HepG2 (cell line): ENCODE data around the gene TANC2. TPM values are rescaled to one million over a fixed set of nuclear protein-coding genes. Genes with fewer than 3 reads are reported as not detected.

ENCODE experiments used
- ATAC-seq: fragments of 200-7000 bp; cut with Tn5 transposase; 3 replicates; pipeline ENCODE4 v1.9.1; 2020; ENCODE audit warnings: mild to moderate bottlenecking, moderate library complexity
- BruUV-seq: library from RNA; stranded (reverse); fragments of 400-500 nt; replicated peaks from 2 replicates; lab custom pipeline; 2021; lab: Mats Ljungman, UMichigan
- CTCF ChIA-PET: fragments of 300-600 bp; formaldehyde crosslinking; extraction: SDS; loops from one replicate; lab custom pipeline; 2021; ENCODE audit warnings: low total read pairs, inconsistent platforms, low intra/inter-chr PET ratio; lab: Yijun Ruan, JAX
- POLR2A ChIA-PET: fragments of 350-600 bp; sonication (Branson Sonifier 250); formaldehyde crosslinking; loops from one replicate; lab custom pipeline; 2020; ENCODE audit warnings: antibody characterized with exemption, inconsistent platforms; lab: Yijun Ruan, JAX
- DNase-seq: peaks from one replicate; pipeline ENCODE4 v3.0.0-alpha.2; 2015; ENCODE audit warnings: low spot score
- FAIRE-seq: peaks from 3 replicates; lab custom pipeline; 2011; peaks lifted over from hg19 to GRCh38; lab: Jason Lieb, UNC
- H2AFZ ChIP-seq: one replicate; pipeline ENCODE4 v1.6.1; 2011; ENCODE audit warnings: low read length, inconsistent platforms
- H3K27ac ChIP-seq: fragments of 300-600 bp; 3 replicates; pipeline ENCODE4 v1.8.0; 2011; ENCODE audit warnings: mixed run types, mild to moderate bottlenecking, mixed read lengths, low read length, inconsistent platforms; ENCODE audit not compliant: insufficient read depth; ENCODE audit errors: extremely low read length
- H3K27me3 ChIP-seq, 2 experiments: fragments of 200-600 bp in 1 of 2; 2 replicates in 1 of 2; 3 replicates in 1 of 2; pipeline versions ENCODE4 v1.6.0 to v1.8.0; 2011; ENCODE audit warnings: low read length in 2 of 2, mild to moderate bottlenecking in 2 of 2, moderate library complexity in 2 of 2, inconsistent platforms in 1 of 2; ENCODE audit not compliant: insufficient read depth in 2 of 2, control insufficient read depth in 1 of 2
- H3K36me3 ChIP-seq, 2 experiments: fragments of 200-600 bp in 1 of 2; replicated peaks in 1 of 2; 2 replicates in 1 of 2; 3 replicates in 1 of 2; pipeline versions ENCODE4 v1.5.1 to v1.8.0; 2011; ENCODE audit warnings: low read length in 2 of 2, inconsistent platforms in 1 of 2; ENCODE audit not compliant: insufficient read depth in 2 of 2, control insufficient read depth in 1 of 2
- H3K4me1 ChIP-seq: 2 replicates; pipeline ENCODE4 v1.5.1; 2012; ENCODE audit warnings: low read length, inconsistent platforms; ENCODE audit not compliant: insufficient read depth
- H3K4me2 ChIP-seq: 2 replicates; pipeline ENCODE4 v1.6.0; 2011; ENCODE audit warnings: low read depth, low read length, inconsistent platforms
- H3K4me3 ChIP-seq, 3 experiments: fragments of 200-600 bp in 1 of 3; sonication (generic), shearing (Covaris generic) in 1 of 3; replicated peaks in 1 of 3; 2 replicates each; pipeline ENCODE4 v1.5.1; 2011 to 2016; ENCODE audit warnings: low read length in 3 of 3, inconsistent platforms in 2 of 3, low read depth in 2 of 3, mild to moderate bottlenecking in 2 of 3, control low read depth in 1 of 3, mixed read lengths in 1 of 3; ENCODE audit not compliant: insufficient read depth in 1 of 3
- H3K79me2 ChIP-seq: one replicate; pipeline ENCODE4 v1.6.1; 2011; ENCODE audit warnings: low read length, inconsistent platforms; ENCODE audit not compliant: insufficient read depth
- H3K9ac ChIP-seq: 2 replicates; pipeline ENCODE4 v1.6.0; 2011; ENCODE audit warnings: mild to moderate bottlenecking, low read depth, low read length, inconsistent platforms; ENCODE audit not compliant: insufficient read depth
- H3K9me3 ChIP-seq: 2 replicates; pipeline ENCODE4 v1.5.1; 2012; ENCODE audit warnings: mild to moderate bottlenecking, low read length
- H4K20me1 ChIP-seq: 2 replicates; pipeline ENCODE4 v1.6.0; 2011; ENCODE audit warnings: inconsistent platforms, mild to moderate bottlenecking, low read length, moderate library complexity; ENCODE audit not compliant: insufficient read depth
- DR1 ChIP-seq: sonication (generic); formaldehyde crosslinking; IDR thresholded peaks from 2 replicates; pipeline ENCODE4 v1.8.0; 2021; ENCODE audit warnings: mild to moderate bottlenecking, missing genetic modification reagents, inconsistent platforms
- KDM6A ChIP-seq: IDR thresholded peaks from 2 replicates; pipeline ENCODE4 v1.6.1; 2016; ENCODE audit warnings: low read depth
- MED1 ChIP-seq: sonication (generic); formaldehyde crosslinking; IDR thresholded peaks from 2 replicates; pipeline ENCODE4 v1.4.0; 2020; ENCODE audit warnings: missing genetic modification reagents
- MIXL1 ChIP-seq: IDR thresholded peaks from 2 replicates; pipeline ENCODE4 v1.6.1; 2016
- SMC3 ChIP-seq: IDR thresholded peaks from 2 replicates; pipeline ENCODE4 v1.6.1; 2011; ENCODE audit warnings: low read length, improper control_type of control experiment
- SMYD3 ChIP-seq: sonication (generic); formaldehyde crosslinking; IDR thresholded peaks from 2 replicates; pipeline ENCODE4 v1.8.1; 2023; ENCODE audit warnings: mild to moderate bottlenecking, missing genetic modification reagents
- TAF15 ChIP-seq: fragments of 200-400 bp; formaldehyde crosslinking; IDR thresholded peaks from one replicate; pipeline ENCODE4 v1.6.1; 2018; ENCODE audit warnings: mild to moderate bottlenecking, low read depth, low read length; ENCODE audit not compliant: poor library complexity, severe bottlenecking
- TBP ChIP-seq: sonication (generic); formaldehyde crosslinking; IDR thresholded peaks from 2 replicates; pipeline ENCODE4 v1.5.0; 2020; ENCODE audit warnings: missing genetic modification reagents
- ZBTB38 ChIP-seq: sonication (generic); formaldehyde crosslinking; IDR thresholded peaks from 2 replicates; pipeline ENCODE4 v1.5.1; 2020; ENCODE audit warnings: mild to moderate bottlenecking, missing genetic modification reagents
- ZKSCAN1 ChIP-seq: fragments of 150-350 bp; IDR thresholded peaks from 2 replicates; pipeline ENCODE4 v1.6.1; 2014; ENCODE audit warnings: low read length
- ZMAT3 ChIP-seq: sonication (generic); formaldehyde crosslinking; conservative IDR thresholded peaks from 2 replicates; pipeline ENCODE4 v1.7.0; 2021; ENCODE audit warnings: missing genetic modification reagents
- ZNF10 ChIP-seq: sonication (generic); formaldehyde crosslinking; IDR thresholded peaks from 2 replicates; pipeline ENCODE4 v1.4.0; 2020; ENCODE audit warnings: mild to moderate bottlenecking, low read depth, missing genetic modification reagents, borderline replicate concordance
- whole genome bisulfite sequencing: methylation state at CpG from one replicate; pipeline ENCODE4 v1.1.6; 2017; ENCODE audit warnings: low lambda C conversion rate; 5-methylcytosine and 5-hydroxymethylcytosine counted together
- in situ Hi-C: cut with HindIII; loops from 2 replicates; pipeline ENCODE4 v1.10.0; 2017; ENCODE audit warnings: low pct_unique_long_range_greater_than_20kb; ENCODE audit not compliant: extremely low pct_ligation_motif_present
- intact Hi-C: fragments of 100-400 bp; cut with micrococcal nuclease; formaldehyde crosslinking; loops from one replicate; pipeline ENCODE4 v1.10.0; 2022; ENCODE audit not compliant: unreplicated experiment
- polyA plus RNA-seq, 8 experiments: library from polyadenylated mRNA; depleted of rRNA in 3 of 8; stranded (reverse) in 7 of 8; unstranded in 1 of 8; fragments of >200 nt; fragmentation: Illumina TruSeq in 4 of 8; extraction: Trizol in 4 of 8; gene quantifications; 2 replicates each; pipeline versions ENCODE4 v1.2.1 to v1.2.3, GENCODE V29; 2011 to 2016; ENCODE audit warnings: low read depth in 4 of 8, missing spikeins in 1 of 8, mixed read lengths in 1 of 8; ENCODE audit not compliant: insufficient read depth in 1 of 8
- total RNA-seq, 5 experiments: library from RNA; depleted of rRNA; stranded (reverse); fragments of >200 nt; fragmentation: Illumina TruSeq; extraction: Trizol; gene quantifications; 2 replicates each; pipeline ENCODE4 v1.2.3, GENCODE V29; 2016; ENCODE audit warnings: low read depth in 1 of 5
- TF ChIP-seq, protein P1 (sequence below): sonication (generic); formaldehyde crosslinking; IDR thresholded peaks from 2 replicates; pipeline ENCODE4 v1.4.0; 2020; ENCODE audit warnings: low read depth, missing genetic modification reagents
- TF ChIP-seq, protein P2 (sequence below): sonication (generic); IDR thresholded peaks from 2 replicates; pipeline ENCODE4 v1.6.1; 2016; ENCODE audit warnings: low read depth, borderline replicate concordance
- TF ChIP-seq, protein P3 (sequence below): sonication (generic); formaldehyde crosslinking; IDR thresholded peaks from 2 replicates; pipeline ENCODE4 v1.4.0; 2020; ENCODE audit warnings: missing genetic modification reagents, borderline replicate concordance
- TF ChIP-seq, protein P4 (sequence below): sonication (generic); formaldehyde crosslinking; IDR thresholded peaks from 2 replicates; pipeline ENCODE4 v1.5.0; 2020; ENCODE audit warnings: mild to moderate bottlenecking, missing genetic modification reagents

Gene TANC2
- total and polyA plus RNA-seq, 2 of the 13 experiments (the other 11 are each of a cell fraction or from before 2014, with no cell fraction given), result 0.08 to 0.20 TPM

DNA sequence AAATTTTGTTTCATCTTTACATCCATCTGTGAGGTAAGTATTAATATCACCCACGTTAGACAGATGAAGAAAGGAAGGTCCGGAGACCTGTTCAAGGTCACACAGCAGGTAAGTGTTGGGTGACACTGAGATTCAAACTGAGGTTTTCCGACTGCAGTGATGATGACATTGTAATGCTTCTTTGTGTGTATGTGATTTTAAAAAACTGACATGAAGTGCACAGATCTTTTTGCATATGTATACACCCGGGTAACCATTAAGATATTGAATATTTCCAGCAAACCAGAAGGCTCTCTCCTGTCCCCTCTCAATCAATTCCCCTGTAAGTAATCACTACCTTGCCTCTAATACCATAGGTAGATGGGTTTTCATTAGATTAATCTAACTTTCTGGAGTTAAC is 1.5 kb upstream of the TANC2 start (continued):
- TF ChIP-seq, protein P1, sequence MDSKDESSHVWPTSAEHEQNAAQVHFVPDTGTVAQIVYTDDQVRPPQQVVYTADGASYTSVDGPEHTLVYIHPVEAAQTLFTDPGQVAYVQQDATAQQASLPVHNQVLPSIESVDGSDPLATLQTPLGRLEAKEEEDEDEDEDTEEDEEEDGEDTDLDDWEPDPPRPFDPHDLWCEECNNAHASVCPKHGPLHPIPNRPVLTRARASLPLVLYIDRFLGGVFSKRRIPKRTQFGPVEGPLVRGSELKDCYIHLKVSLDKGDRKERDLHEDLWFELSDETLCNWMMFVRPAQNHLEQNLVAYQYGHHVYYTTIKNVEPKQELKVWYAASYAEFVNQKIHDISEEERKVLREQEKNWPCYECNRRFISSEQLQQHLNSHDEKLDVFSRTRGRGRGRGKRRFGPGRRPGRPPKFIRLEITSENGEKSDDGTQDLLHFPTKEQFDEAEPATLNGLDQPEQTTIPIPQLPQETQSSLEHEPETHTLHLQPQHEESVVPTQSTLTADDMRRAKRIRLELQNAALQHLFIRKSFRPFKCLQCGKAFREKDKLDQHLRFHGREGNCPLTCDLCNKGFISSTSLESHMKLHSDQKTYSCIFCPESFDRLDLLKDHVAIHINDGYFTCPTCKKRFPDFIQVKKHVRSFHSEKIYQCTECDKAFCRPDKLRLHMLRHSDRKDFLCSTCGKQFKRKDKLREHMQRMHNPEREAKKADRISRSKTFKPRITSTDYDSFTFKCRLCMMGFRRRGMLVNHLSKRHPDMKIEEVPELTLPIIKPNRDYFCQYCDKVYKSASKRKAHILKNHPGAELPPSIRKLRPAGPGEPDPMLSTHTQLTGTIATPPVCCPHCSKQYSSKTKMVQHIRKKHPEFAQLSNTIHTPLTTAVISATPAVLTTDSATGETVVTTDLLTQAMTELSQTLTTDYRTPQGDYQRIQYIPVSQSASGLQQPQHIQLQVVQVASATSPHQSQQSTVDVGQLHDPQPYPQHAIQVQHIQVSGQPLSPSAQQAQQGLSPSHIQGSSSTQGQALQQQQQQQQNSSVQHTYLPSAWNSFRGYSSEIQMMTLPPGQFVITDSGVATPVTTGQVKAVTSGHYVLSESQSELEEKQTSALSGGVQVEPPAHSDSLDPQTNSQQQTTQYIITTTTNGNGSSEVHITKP (CRISPR knock-in tag), result no peak
- TF ChIP-seq, protein P2, sequence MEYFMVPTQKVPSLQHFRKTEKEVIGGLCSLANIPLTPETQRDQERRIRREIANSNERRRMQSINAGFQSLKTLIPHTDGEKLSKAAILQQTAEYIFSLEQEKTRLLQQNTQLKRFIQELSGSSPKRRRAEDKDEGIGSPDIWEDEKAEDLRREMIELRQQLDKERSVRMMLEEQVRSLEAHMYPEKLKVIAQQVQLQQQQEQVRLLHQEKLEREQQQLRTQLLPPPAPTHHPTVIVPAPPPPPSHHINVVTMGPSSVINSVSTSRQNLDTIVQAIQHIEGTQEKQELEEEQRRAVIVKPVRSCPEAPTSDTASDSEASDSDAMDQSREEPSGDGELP, result no peak
- TF ChIP-seq MED1 (CRISPR knock-in tag), result no peak
- TF ChIP-seq, all 625 proteins: peak for 0

DNA sequence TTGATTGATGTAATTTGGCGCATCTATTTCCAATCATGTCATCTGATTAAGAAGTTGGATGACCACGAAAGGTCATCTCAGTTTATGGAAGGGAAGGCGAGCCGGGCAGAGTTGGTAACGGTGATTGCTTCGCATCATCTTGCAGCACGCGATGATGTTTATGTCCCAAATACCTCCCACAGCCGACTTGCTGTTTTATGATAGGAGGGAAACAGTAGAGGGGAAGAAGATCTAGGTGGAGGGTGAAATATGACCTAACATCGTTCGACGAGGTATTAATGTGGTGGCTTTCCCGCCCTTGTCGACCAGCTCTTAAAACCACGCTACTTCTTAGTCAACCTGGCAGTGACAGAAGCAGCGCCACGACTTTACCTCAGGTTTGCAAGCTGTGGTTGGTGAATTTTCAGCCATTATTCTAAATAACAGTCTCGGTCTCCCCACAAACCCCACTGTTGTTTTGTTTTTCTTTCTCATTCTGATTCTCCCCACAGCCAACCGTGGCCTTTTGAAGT is 805 bp upstream of the TANC2 start:
- H3K9ac ChIP-seq, result no peak overlapping the region
- POLR2A ChIA-PET, result no interaction called here
- WGBS, result 76% methylated on average over 19 of the region's 19 CpGs
- H3K27me3 ChIP-seq, result peaks cover 7 to 28% of the 10 kb centered on the region in 2 experiments
- no peak overlapping the region for H3K27ac ChIP-seq
- H4K20me1 ChIP-seq, result no peaks in the 10 kb centered on the region
- H3K4me3 ChIP-seq, result 0 out of 6 replicates have a peak overlapping the region, but pooled peaks of 1 of the 3 experiments have one; percentile 76
- intact Hi-C loops (no loop called here), in situ Hi-C loops (loop anchor here (5.0 kb wide), 1 partner anchor 263 kb away; no protein-coding TSS in a partner anchor)
- no peaks in the 10 kb centered on the region for H3K79me2 ChIP-seq
- H3K36me3 ChIP-seq, result no peaks in the 10 kb centered on the region
- no peaks in the 10 kb centered on the region for H3K9me3 ChIP-seq
- DNase-seq (no peak), FAIRE-seq (no peak), ATAC-seq (no peak)
- BruUV-seq, result no TSS peak
- no peak for TF ChIP-seq ZKSCAN1
- TF ChIP-seq TAF15, result no peak
- TF ChIP-seq DR1 (CRISPR knock-in tag), result no peak
- no peak for TF ChIP-seq ZNF10 (CRISPR knock-in tag)
- TF ChIP-seq SMYD3 (CRISPR knock-in tag), result no peak
- no peak for TF ChIP-seq KDM6A (CRISPR knock-in tag)
- TF ChIP-seq, protein P3, sequence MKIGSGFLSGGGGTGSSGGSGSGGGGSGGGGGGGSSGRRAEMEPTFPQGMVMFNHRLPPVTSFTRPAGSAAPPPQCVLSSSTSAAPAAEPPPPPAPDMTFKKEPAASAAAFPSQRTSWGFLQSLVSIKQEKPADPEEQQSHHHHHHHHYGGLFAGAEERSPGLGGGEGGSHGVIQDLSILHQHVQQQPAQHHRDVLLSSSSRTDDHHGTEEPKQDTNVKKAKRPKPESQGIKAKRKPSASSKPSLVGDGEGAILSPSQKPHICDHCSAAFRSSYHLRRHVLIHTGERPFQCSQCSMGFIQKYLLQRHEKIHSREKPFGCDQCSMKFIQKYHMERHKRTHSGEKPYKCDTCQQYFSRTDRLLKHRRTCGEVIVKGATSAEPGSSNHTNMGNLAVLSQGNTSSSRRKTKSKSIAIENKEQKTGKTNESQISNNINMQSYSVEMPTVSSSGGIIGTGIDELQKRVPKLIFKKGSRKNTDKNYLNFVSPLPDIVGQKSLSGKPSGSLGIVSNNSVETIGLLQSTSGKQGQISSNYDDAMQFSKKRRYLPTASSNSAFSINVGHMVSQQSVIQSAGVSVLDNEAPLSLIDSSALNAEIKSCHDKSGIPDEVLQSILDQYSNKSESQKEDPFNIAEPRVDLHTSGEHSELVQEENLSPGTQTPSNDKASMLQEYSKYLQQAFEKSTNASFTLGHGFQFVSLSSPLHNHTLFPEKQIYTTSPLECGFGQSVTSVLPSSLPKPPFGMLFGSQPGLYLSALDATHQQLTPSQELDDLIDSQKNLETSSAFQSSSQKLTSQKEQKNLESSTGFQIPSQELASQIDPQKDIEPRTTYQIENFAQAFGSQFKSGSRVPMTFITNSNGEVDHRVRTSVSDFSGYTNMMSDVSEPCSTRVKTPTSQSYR, result no peak
- TF ChIP-seq, protein P4, sequence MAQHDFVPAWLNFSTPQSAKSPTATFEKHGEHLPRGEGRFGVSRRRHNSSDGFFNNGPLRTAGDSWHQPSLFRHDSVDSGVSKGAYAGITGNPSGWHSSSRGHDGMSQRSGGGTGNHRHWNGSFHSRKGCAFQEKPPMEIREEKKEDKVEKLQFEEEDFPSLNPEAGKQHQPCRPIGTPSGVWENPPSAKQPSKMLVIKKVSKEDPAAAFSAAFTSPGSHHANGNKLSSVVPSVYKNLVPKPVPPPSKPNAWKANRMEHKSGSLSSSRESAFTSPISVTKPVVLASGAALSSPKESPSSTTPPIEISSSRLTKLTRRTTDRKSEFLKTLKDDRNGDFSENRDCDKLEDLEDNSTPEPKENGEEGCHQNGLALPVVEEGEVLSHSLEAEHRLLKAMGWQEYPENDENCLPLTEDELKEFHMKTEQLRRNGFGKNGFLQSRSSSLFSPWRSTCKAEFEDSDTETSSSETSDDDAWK (CRISPR knock-in tag), result no peak
- no peak for TF ChIP-seq ZBTB38 (CRISPR knock-in tag)
- TF ChIP-seq SMC3, result no peak
- TF ChIP-seq TBP (CRISPR knock-in tag), result no peak
- no peak for TF ChIP-seq ZMAT3
- TF ChIP-seq MIXL1, result no peak
- CTCF ChIA-PET, result no interaction called here
- no peak overlapping the region for H2AFZ ChIP-seq
- H3K4me1 ChIP-seq, result peaks cover 13% of the 10 kb centered on the region
- peak overlapping the region; percentile 52 for H3K4me2 ChIP-seq
